Hepatocyte (in vitro differentiated cells): ENCODE data around the gene SLC47A1. TPM values are rescaled to one million over a fixed set of nuclear protein-coding genes. Genes with fewer than 3 reads are reported as not detected.

Source experiments
- DNase-seq: peaks from one replicate; pipeline ENCODE4 v3.0.0-alpha.2; 2016; ENCODE audit warnings: low spot score
- H2AFZ ChIP-seq: fragments of 200-600 bp; sonication (generic); 2 replicates; pipeline ENCODE4 v1.6.0; 2016; ENCODE audit warnings: antibody characterized with exemption, mild to moderate bottlenecking
- H3K27ac ChIP-seq: fragments of 200-600 bp; sonication (generic); 2 replicates; pipeline ENCODE4 v1.5.1; 2016; ENCODE audit warnings: mild to moderate bottlenecking
- H3K27me3 ChIP-seq: fragments of 200-600 bp; sonication (generic); 2 replicates; pipeline ENCODE4 v1.6.1; 2016
- H3K36me3 ChIP-seq: fragments of 200-600 bp; sonication (generic); replicated peaks from 2 replicates; pipeline ENCODE4 v1.5.1; 2016; ENCODE audit warnings: low read depth; ENCODE audit not compliant: insufficient read depth
- H3K4me1 ChIP-seq: fragments of 200-600 bp; sonication (generic); 2 replicates; pipeline ENCODE4 v1.5.1; 2016; ENCODE audit warnings: mild to moderate bottlenecking, moderate library complexity; ENCODE audit not compliant: insufficient read depth
- H3K4me2 ChIP-seq: fragments of 200-600 bp; sonication (generic); 2 replicates; pipeline ENCODE4 v1.6.0; 2016
- H3K4me3 ChIP-seq: fragments of 200-600 bp; sonication (generic); 2 replicates; pipeline ENCODE4 v1.5.1; 2016; ENCODE audit warnings: mild to moderate bottlenecking
- H3K79me2 ChIP-seq: fragments of 200-600 bp; sonication (generic); 2 replicates; pipeline ENCODE4 v1.6.0; 2017; ENCODE audit warnings: mild to moderate bottlenecking
- H3K9me2 ChIP-seq: fragments of 200-600 bp; sonication (generic); replicated peaks from 2 replicates; pipeline ENCODE4 v1.6.0; 2017; ENCODE audit warnings: mild to moderate bottlenecking; ENCODE audit not compliant: insufficient read depth
- H3K9me3 ChIP-seq: fragments of 200-600 bp; sonication (generic); 2 replicates; pipeline ENCODE4 v1.5.1; 2016; ENCODE audit warnings: low read depth, mild to moderate bottlenecking
- H4K20me1 ChIP-seq: fragments of 200-600 bp; sonication (generic); 2 replicates; pipeline ENCODE4 v1.6.0; 2016; ENCODE audit warnings: mild to moderate bottlenecking; ENCODE audit not compliant: insufficient read depth, poor library complexity, severe bottlenecking
- CTCF ChIP-seq: fragments of 200-600 bp; sonication (generic); IDR thresholded peaks from 2 replicates; pipeline ENCODE4 v1.5.1; 2016; ENCODE audit warnings: antibody characterized with exemption, mild to moderate bottlenecking; ENCODE audit not compliant: poor library complexity
- EZH2 ChIP-seq: fragments of 200-600 bp; sonication (generic); IDR thresholded peaks from 2 replicates; pipeline ENCODE4 v1.6.1; 2016; ENCODE audit warnings: antibody characterized with exemption, mild to moderate bottlenecking, borderline replicate concordance
- EZH2phosphoT487 ChIP-seq: fragments of 200-600 bp; sonication (generic); IDR thresholded peaks from one replicate; pipeline ENCODE4 v1.6.1; 2018; ENCODE audit warnings: antibody characterized with exemption, mild to moderate bottlenecking, low read depth, moderate library complexity; ENCODE audit not compliant: unreplicated experiment, severe bottlenecking
- WGBS: methylation state at CpG from one replicate; pipeline ENCODE4 v1.1.6; 2016; ENCODE audit warnings: low lambda C conversion rate; ENCODE audit errors: missing lambda C conversion rate; 5-methylcytosine and 5-hydroxymethylcytosine counted together
- polyA plus RNA-seq: library from polyadenylated mRNA; unstranded; fragments of >200 nt; fragmentation: Nextera tagmentation; extraction: Ambion mirVana; gene quantifications from 2 replicates; pipeline ENCODE4 v1.2.1, GENCODE V29; 2016
- total RNA-seq: library from RNA; depleted of rRNA; stranded (reverse); fragments of >200 nt; gene quantifications from 2 replicates; pipeline ENCODE4 v1.2.3, GENCODE V29; 2014

The SLC47A1 gene
- total and polyA plus RNA-seq, 2 experiments from 2014 or later, result 26.4 to 38.4 TPM

- no peaks in the 10 kb centered on the region for H4K20me1 ChIP-seq
- WGBS, result 95% methylated on average over 8 of the region's 8 CpGs
Observed at GRCh38 chr17:19553036-19553435, 19.4 kb downstream of the SLC47A1 start.

GRCh38 chr17:19554393-19554792, 20.7 kb downstream of the SLC47A1 start:
- DNase-seq, result peak; percentile 61
- Histone ChIP-seq H2AFZ (no peak overlapping the region), H3K9me2 (no peaks in the 10 kb centered on the region), H3K36me3 (no peaks in the 10 kb centered on the region), H3K4me1 (peaks cover 18% of the 10 kb centered on the region), H3K27me3 (no peaks in the 10 kb centered on the region), H3K27ac (peak overlapping the region; percentile 66), H3K79me2 (no peaks in the 10 kb centered on the region), H3K9me3 (no peaks in the 10 kb centered on the region), H3K4me3 (no peak overlapping the region), H3K4me2 (peak overlapping the region; percentile 25), H4K20me1 (no peaks in the 10 kb centered on the region)
- WGBS, result 51% methylated on average over 9 of the region's 9 CpGs
- TF ChIP-seq EZH2phosphoT487 (no peak), EZH2 (no peak), CTCF (no peak)

More at GRCh38 chr17:19553036-19553435, 19.4 kb downstream of the SLC47A1 start:
- H3K4me1 ChIP-seq, result peaks cover 20% of the 10 kb centered on the region
- H3K36me3 ChIP-seq, result no peaks in the 10 kb centered on the region
- no peaks in the 10 kb centered on the region for H3K9me3 ChIP-seq
- no peaks in the 10 kb centered on the region for H3K27me3 ChIP-seq
- H3K4me3 ChIP-seq, result no peak overlapping the region
- no peaks in the 10 kb centered on the region for H3K79me2 ChIP-seq
- TF ChIP-seq EZH2phosphoT487, result no peak
- no peak for TF ChIP-seq CTCF
- no peak for TF ChIP-seq EZH2
- no peak overlapping the region for H2AFZ ChIP-seq
- no peaks in the 10 kb centered on the region for H3K9me2 ChIP-seq
- no peak overlapping the region for H3K27ac ChIP-seq
- no peak overlapping the region for H3K4me2 ChIP-seq
- DNase-seq, result no peak

- no peaks in the 10 kb centered on the region for H3K36me3 ChIP-seq
- TF ChIP-seq CTCF (no peak), EZH2phosphoT487 (no peak), EZH2 (no peak)
- H2AFZ ChIP-seq, result no peak overlapping the region
- H3K4me1 ChIP-seq, result peaks cover 4% of the 10 kb centered on the region
- no peaks in the 10 kb centered on the region for H3K27me3 ChIP-seq
- H3K4me2 ChIP-seq, result no peak overlapping the region
- 97% methylated on average over 11 of the region's 11 CpGs for WGBS
- no peaks in the 10 kb centered on the region for H4K20me1 ChIP-seq
- H3K4me3 ChIP-seq, result no peak overlapping the region
- H3K79me2 ChIP-seq, result no peaks in the 10 kb centered on the region
- H3K9me3 ChIP-seq, result no peaks in the 10 kb centered on the region
- H3K27ac ChIP-seq, result no peak overlapping the region
- no peaks in the 10 kb centered on the region for H3K9me2 ChIP-seq
- no peak for DNase-seq
Observed at GRCh38 chr17:19555746-19556145, 22.1 kb downstream of the SLC47A1 start.

- Histone ChIP-seq H3K4me1 (no peaks in the 10 kb centered on the region), H3K4me3 (no peak overlapping the region), H3K9me2 (no peaks in the 10 kb centered on the region), H4K20me1 (no peaks in the 10 kb centered on the region), H3K9me3 (no peaks in the 10 kb centered on the region), H2AFZ (no peak overlapping the region), H3K27ac (no peak overlapping the region), H3K79me2 (no peaks in the 10 kb centered on the region), H3K36me3 (no peaks in the 10 kb centered on the region), H3K4me2 (no peak overlapping the region), H3K27me3 (no peaks in the 10 kb centered on the region)
- DNase-seq, result no peak
- TF ChIP-seq EZH2 (no peak), EZH2phosphoT487 (no peak), CTCF (no peak)
Observed at GRCh38 chr17:19558946-19559345, 25.3 kb downstream of the SLC47A1 start.
